ENCODE results near the gene LMF1. TPM values are rescaled to one million over a fixed set of nuclear protein-coding genes. Genes with fewer than 3 reads are reported as not detected.
A peak's percentile ranks its signal among the peaks of the same experiment; 100 is the strongest.

The LMF1 gene
- total and polyA plus RNA-seq, 9 of the 15 experiments (the other 6 are each of a cell fraction or from before 2014, with no cell fraction given): 0.11 to 1.6 (median 0.55) TPM; not detected in 1

DNA sequence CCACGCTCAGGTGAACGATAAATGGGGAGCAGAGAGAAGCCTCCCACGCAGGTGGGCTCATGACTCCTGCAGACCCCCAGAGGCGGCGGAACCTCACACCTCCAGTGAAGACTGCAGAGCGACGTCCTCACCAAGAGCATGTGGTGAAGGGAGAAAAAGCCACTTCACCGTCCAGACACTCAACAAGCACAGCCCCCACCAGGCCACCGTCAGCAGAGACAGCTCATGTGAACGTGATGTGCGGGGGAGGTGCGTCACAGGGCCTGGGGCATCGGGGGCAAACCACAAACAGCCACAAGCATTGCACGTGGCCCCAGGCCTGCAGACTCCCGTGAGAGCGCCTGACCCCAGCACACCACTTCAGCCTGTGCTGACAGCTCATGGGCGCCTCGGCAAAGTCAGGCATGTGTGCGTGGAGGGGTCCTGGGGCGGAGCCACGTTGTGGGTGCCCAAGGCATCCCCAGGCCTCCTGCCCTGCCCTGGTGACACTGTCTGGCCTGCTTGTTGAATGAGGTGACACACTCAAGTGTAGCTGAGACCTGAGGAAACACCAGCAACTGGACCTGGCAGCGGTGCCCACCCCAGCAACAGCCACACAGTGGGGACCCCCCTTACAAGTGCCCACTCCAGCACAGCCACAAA lies 19.0 kb downstream of the LMF1 start (continued):
- TF ChIP-seq, protein P1, sequence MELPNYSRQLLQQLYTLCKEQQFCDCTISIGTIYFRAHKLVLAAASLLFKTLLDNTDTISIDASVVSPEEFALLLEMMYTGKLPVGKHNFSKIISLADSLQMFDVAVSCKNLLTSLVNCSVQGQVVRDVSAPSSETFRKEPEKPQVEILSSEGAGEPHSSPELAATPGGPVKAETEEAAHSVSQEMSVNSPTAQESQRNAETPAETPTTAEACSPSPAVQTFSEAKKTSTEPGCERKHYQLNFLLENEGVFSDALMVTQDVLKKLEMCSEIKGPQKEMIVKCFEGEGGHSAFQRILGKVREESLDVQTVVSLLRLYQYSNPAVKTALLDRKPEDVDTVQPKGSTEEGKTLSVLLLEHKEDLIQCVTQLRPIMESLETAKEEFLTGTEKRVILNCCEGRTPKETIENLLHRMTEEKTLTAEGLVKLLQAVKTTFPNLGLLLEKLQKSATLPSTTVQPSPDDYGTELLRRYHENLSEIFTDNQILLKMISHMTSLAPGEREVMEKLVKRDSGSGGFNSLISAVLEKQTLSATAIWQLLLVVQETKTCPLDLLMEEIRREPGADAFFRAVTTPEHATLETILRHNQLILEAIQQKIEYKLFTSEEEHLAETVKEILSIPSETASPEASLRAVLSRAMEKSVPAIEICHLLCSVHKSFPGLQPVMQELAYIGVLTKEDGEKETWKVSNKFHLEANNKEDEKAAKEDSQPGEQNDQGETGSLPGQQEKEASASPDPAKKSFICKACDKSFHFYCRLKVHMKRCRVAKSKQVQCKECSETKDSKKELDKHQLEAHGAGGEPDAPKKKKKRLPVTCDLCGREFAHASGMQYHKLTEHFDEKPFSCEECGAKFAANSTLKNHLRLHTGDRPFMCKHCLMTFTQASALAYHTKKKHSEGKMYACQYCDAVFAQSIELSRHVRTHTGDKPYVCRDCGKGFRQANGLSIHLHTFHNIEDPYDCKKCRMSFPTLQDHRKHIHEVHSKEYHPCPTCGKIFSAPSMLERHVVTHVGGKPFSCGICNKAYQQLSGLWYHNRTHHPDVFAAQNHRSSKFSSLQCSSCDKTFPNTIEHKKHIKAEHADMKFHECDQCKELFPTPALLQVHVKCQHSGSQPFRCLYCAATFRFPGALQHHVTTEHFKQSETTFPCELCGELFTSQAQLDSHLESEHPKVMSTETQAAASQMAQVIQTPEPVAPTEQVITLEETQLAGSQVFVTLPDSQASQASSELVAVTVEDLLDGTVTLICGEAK (IDR thresholded peaks at IDR 0.05): no peak
- TF ChIP-seq, protein P1 (CRISPR knock-in tag; IDR thresholded peaks at IDR 0.05): peak; percentile 41; the same call in 1 of the 2 replicates
- TF ChIP-seq SRSF3 (IDR thresholded peaks at IDR 0.05; ENCODE audit: insufficient read depth, low read length) (no peak), ELK1 (CRISPR knock-in tag; IDR thresholded peaks at IDR 0.05) (no peak), SMC3 (conservative IDR thresholded peaks at IDR 0.05; ENCODE audit: insufficient read depth, low read depth, low read length) (no peak), ZNF518B (CRISPR knock-in tag; IDR thresholded peaks at IDR 0.05) (no peak), TSHZ1 (CRISPR knock-in tag; IDR thresholded peaks at IDR 0.05) (no peak)

All from K562 (cell line).